GM23338 (cell line): ENCODE results near the gene OR4F17. TPM values are rescaled to one million over a fixed set of nuclear protein-coding genes. Genes with fewer than 3 reads are reported as not detected.
"Not testable (repeated sequence)": the region's sequence is repeated elsewhere in the genome, so short reads cannot be mapped to it uniquely, and the experiment has no call there.

Source experiments
- ATAC-seq: fragments of 200-7000 bp; cut with Tn5 transposase; 3 replicates; pipeline ENCODE4 v1.9.1; 2020
- DNase-seq: peaks from one replicate; pipeline ENCODE4 v3.0.0-alpha.2; 2015; ENCODE audit warnings: low spot score
- H2AFZ ChIP-seq: fragments of 200-600 bp; sonication (generic); 2 replicates; pipeline ENCODE4 v1.8.0; 2016; ENCODE audit warnings: antibody characterized with exemption, mild to moderate bottlenecking, moderate library complexity
- H3F3A ChIP-seq: fragments of 200-600 bp; sonication (generic); replicated peaks from 2 replicates; pipeline ENCODE4 v1.8.0; 2017; ENCODE audit warnings: antibody characterized with exemption, mixed run types, low read depth
- H3K27ac ChIP-seq: fragments of 200-600 bp; sonication (generic); 2 replicates; pipeline ENCODE4 v1.6.1; 2016; ENCODE audit warnings: low read depth
- H3K27me3 ChIP-seq: fragments of 200-600 bp; sonication (generic); 2 replicates; pipeline ENCODE4 v1.8.0; 2016; ENCODE audit warnings: mild to moderate bottlenecking, mixed run types, moderate library complexity; ENCODE audit not compliant: insufficient read depth
- H3K36me3 ChIP-seq: fragments of 200-600 bp; sonication (generic); 2 replicates; pipeline ENCODE4 v1.8.0; 2016; ENCODE audit warnings: mild to moderate bottlenecking; ENCODE audit not compliant: insufficient read depth
- H3K4me1 ChIP-seq: fragments of 200-600 bp; sonication (generic); 2 replicates; pipeline ENCODE4 v1.8.0; 2016; ENCODE audit warnings: mild to moderate bottlenecking, moderate library complexity; ENCODE audit not compliant: insufficient read depth
- H3K4me2 ChIP-seq: fragments of 200-600 bp; sonication (generic); 2 replicates; pipeline ENCODE4 v1.7.1; 2017; ENCODE audit warnings: mixed run types
- H3K4me3 ChIP-seq: fragments of 200-600 bp; sonication (generic); 2 replicates; pipeline ENCODE4 v1.6.1; 2016; ENCODE audit warnings: mixed run types
- H3K79me2 ChIP-seq: fragments of 200-600 bp; sonication (generic); replicated peaks from 2 replicates; pipeline ENCODE4 v1.8.0; 2017; ENCODE audit warnings: mild to moderate bottlenecking; ENCODE audit not compliant: insufficient read depth
- H3K9me2 ChIP-seq: fragments of 200-600 bp; sonication (generic); 2 replicates; pipeline ENCODE4 v1.8.0; 2017; ENCODE audit not compliant: insufficient read depth
- H4K20me1 ChIP-seq: fragments of 200-600 bp; sonication (generic); replicated peaks from 2 replicates; pipeline ENCODE4 v1.8.0; 2017; ENCODE audit warnings: mild to moderate bottlenecking; ENCODE audit not compliant: insufficient read depth
- H3K27ac Mint-ChIP-seq: 2 replicates; pipeline ENCODE4 v1.8.0; 2020; ENCODE audit warnings: inconsistent platforms, mild to moderate bottlenecking, moderate library complexity, mixed read lengths
- H3K27me3 Mint-ChIP-seq: 3 replicates; pipeline ENCODE4 v1.8.0; 2022; ENCODE audit warnings: low read depth, mild to moderate bottlenecking, moderate library complexity, mixed read lengths, inconsistent platforms; ENCODE audit not compliant: insufficient read depth, poor library complexity
- H3K36me3 Mint-ChIP-seq: 3 replicates; pipeline ENCODE4 v1.8.0; 2021; ENCODE audit warnings: low read depth, mild to moderate bottlenecking, inconsistent platforms, moderate library complexity, mixed read lengths
- H3K4me1 Mint-ChIP-seq: 3 replicates; pipeline ENCODE4 v1.8.0; 2020; ENCODE audit warnings: mild to moderate bottlenecking, inconsistent platforms, mixed read lengths
- H3K4me3 Mint-ChIP-seq: 3 replicates; pipeline ENCODE4 v1.8.0; 2021; ENCODE audit warnings: moderate library complexity, mild to moderate bottlenecking, inconsistent platforms, mixed read lengths
- H3K9me3 Mint-ChIP-seq: 3 replicates; pipeline ENCODE4 v1.8.0; 2020; ENCODE audit warnings: moderate library complexity, mild to moderate bottlenecking, inconsistent platforms, mixed read lengths
- long read RNA-seq: library from polyadenylated mRNA; unstranded; transcript quantifications from one replicate; pipeline ENCODE4 v2.0.0, GENCODE V29; 2020; ENCODE audit not compliant: unreplicated experiment
- polyA plus RNA-seq: library from polyadenylated mRNA; unstranded; fragments of >200 nt; fragmentation: Nextera tagmentation; extraction: Ambion mirVana; gene quantifications from 2 replicates; pipeline ENCODE4 v1.2.1, GENCODE V29; 2016
- total RNA-seq: library from RNA; depleted of rRNA; stranded (reverse); fragments of >200 nt; shearing (Covaris generic); gene quantifications from 2 replicates; pipeline ENCODE4 v1.2.3, GENCODE V29; 2014; rRNA removed

The OR4F17 gene, protein sequence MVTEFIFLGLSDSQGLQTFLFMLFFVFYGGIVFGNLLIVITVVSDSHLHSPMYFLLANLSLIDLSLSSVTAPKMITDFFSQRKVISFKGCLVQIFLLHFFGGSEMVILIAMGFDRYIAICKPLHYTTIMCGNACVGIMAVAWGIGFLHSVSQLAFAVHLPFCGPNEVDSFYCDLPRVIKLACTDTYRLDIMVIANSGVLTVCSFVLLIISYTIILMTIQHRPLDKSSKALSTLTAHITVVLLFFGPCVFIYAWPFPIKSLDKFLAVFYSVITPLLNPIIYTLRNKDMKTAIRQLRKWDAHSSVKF
- total RNA-seq (not detected in 2 replicates), polyA plus RNA-seq (0.36 TPM in 1 of 2 replicates, not detected in the other)
- long read RNA-seq, result 0 reads

DNA sequence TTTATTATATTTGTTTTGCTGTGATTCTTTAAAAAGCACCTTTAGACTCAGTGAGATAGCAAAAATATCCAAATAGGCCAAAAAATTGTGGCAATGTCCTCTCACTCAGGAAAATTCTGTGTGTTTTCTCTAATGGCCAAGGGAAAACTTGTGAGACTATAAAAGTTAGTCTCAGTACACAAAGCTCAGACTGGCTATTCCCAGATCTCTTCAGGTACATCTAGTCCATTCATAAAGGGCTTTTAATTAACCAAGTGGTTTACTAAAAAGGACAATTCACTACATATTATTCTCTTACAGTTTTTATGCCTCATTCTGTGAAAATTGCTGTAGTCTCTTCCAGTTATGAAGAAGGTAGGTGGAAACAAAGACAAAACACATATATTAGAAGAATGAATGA is at the start of gene OR4F17:
OR4F17 (plus strand) TSS at position 301 of the 400 bp plus-strand sequence. CDS start 3,575 bp downstream, outside the sequence.
- not testable (repeated sequence) for DNase-seq, H3K27ac ChIP-seq, H4K20me1 ChIP-seq, H3K27ac Mint-ChIP-seq, H3K4me3 ChIP-seq, H3K36me3 ChIP-seq, H3K36me3 Mint-ChIP-seq, H2AFZ ChIP-seq, ATAC-seq, H3K9me2 ChIP-seq, H3K4me3 Mint-ChIP-seq, H3F3A ChIP-seq, H3K9me3 Mint-ChIP-seq, H3K4me2 ChIP-seq, H3K4me1 ChIP-seq, H3K79me2 ChIP-seq, H3K27me3 ChIP-seq, H3K27me3 Mint-ChIP-seq, H3K4me1 Mint-ChIP-seq

- H3K4me3 ChIP-seq, DNase-seq, H3K4me3 Mint-ChIP-seq, H3K79me2 ChIP-seq, H3K4me1 Mint-ChIP-seq, H2AFZ ChIP-seq, H3K4me2 ChIP-seq, H3F3A ChIP-seq, H3K27me3 Mint-ChIP-seq, H3K4me1 ChIP-seq, H3K27ac ChIP-seq, ATAC-seq, H3K9me3 Mint-ChIP-seq, H3K27me3 ChIP-seq, H3K36me3 ChIP-seq, H3K36me3 Mint-ChIP-seq, H4K20me1 ChIP-seq, H3K27ac Mint-ChIP-seq, H3K9me2 ChIP-seq: not testable (repeated sequence)
Observed at GRCh38 chr19:70793-71192, 36.1 kb upstream of the OR4F17 start.

DNA sequence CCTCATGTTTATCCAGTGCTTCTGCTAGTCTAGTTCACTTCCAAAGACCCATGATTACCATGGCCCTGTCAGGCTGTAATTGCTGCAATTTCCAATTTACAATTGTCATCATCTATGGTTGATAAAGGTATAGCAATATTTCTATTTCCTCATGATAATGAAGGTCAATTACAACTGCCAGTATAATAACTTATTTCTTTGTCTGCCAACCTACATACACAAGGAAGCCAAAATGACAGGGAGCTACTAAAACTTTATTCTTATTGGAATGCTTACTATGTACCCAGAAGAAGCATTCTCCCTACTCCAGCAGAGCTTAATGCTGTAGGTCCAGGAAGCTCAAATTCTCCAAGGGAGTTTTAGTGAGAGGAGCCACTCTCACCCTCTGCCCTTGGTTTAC is 24.0 kb upstream of the OR4F17 start:
- not testable (repeated sequence) for H3K4me3 Mint-ChIP-seq, H3K4me3 ChIP-seq, H3K79me2 ChIP-seq, H3F3A ChIP-seq, H3K9me2 ChIP-seq, H3K36me3 ChIP-seq, H3K27ac Mint-ChIP-seq, H3K4me1 ChIP-seq, H3K4me2 ChIP-seq, ATAC-seq, H3K27ac ChIP-seq, H3K9me3 Mint-ChIP-seq, H4K20me1 ChIP-seq, H3K27me3 Mint-ChIP-seq, DNase-seq, H3K36me3 Mint-ChIP-seq, H2AFZ ChIP-seq, H3K4me1 Mint-ChIP-seq, H3K27me3 ChIP-seq

GRCh38 chr19:83626-84025 is 23.3 kb upstream of the OR4F17 start:
- H3K4me1 Mint-ChIP-seq, H3K27me3 ChIP-seq, H2AFZ ChIP-seq, H3K9me2 ChIP-seq, H4K20me1 ChIP-seq, H3K4me3 Mint-ChIP-seq, H3K27me3 Mint-ChIP-seq, H3K27ac ChIP-seq, H3K4me1 ChIP-seq, H3K36me3 Mint-ChIP-seq, H3K9me3 Mint-ChIP-seq, H3K36me3 ChIP-seq, H3K27ac Mint-ChIP-seq, DNase-seq, H3K79me2 ChIP-seq, H3K4me3 ChIP-seq, H3F3A ChIP-seq, H3K4me2 ChIP-seq, ATAC-seq: not testable (repeated sequence)

- H2AFZ ChIP-seq, H4K20me1 ChIP-seq, H3K4me1 Mint-ChIP-seq, H3K4me3 Mint-ChIP-seq, H3K79me2 ChIP-seq, H3K36me3 Mint-ChIP-seq, H3K27me3 Mint-ChIP-seq, H3K9me3 Mint-ChIP-seq, H3K4me2 ChIP-seq, H3F3A ChIP-seq, DNase-seq, H3K27me3 ChIP-seq, ATAC-seq, H3K27ac ChIP-seq, H3K4me3 ChIP-seq, H3K4me1 ChIP-seq, H3K27ac Mint-ChIP-seq, H3K36me3 ChIP-seq, H3K9me2 ChIP-seq: not testable (repeated sequence)
Observed at GRCh38 chr19:90678-91077, 16.2 kb upstream of the OR4F17 start.

DNA sequence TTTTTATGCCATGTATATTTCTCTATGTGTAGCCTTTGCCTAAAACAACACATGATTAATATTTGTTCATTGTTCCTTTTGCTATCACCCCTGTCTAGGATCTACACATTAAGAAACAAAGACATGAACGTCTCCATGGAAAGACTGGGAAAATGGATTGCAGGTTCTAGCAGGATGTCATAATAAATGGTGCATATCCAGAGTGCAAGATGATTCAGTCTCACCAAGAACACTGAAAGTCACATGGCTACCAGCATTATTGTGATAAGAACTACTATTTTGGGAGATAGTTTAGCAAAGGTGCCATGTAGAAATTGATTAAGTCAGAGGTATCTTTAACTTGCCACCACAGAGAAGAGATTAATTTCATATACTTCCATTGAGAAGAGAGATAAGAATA is 12.1 kb upstream of the OR4F17 start:
- DNase-seq, H3K27ac ChIP-seq, H3K4me1 Mint-ChIP-seq, H3K36me3 ChIP-seq, H3K36me3 Mint-ChIP-seq, H3K27ac Mint-ChIP-seq, H3K27me3 Mint-ChIP-seq, H3K4me1 ChIP-seq, H3K79me2 ChIP-seq, ATAC-seq, H3K4me3 Mint-ChIP-seq, H2AFZ ChIP-seq, H3F3A ChIP-seq, H3K27me3 ChIP-seq, H3K9me2 ChIP-seq, H3K9me3 Mint-ChIP-seq, H3K4me2 ChIP-seq, H4K20me1 ChIP-seq, H3K4me3 ChIP-seq: not testable (repeated sequence)

DNA sequence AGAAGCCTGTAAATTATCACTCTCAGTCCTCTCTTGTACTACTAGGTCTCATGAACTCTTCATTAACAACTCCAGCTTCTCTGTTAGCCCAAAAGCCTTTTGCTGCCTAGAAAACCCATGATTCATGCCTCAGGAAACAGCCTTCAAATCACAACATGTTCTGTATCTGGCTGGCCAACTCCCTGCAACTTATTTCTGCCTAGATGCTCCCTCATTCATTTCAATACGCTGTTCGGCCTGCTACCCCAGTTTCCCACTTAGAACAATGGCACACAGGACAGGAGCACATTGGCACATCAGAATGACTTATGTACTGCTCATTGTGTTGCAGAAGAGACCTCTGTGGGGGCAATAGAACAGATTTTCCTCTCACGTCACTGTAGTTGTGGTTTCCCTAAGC is 9.3 kb upstream of the OR4F17 start:
- H3K36me3 Mint-ChIP-seq, H3K79me2 ChIP-seq, H3K27me3 ChIP-seq, H3K27me3 Mint-ChIP-seq, H3K9me2 ChIP-seq, H3K4me1 Mint-ChIP-seq, H3K27ac ChIP-seq, H3K36me3 ChIP-seq, DNase-seq, H3K9me3 Mint-ChIP-seq, H3K4me1 ChIP-seq, H2AFZ ChIP-seq, H3K4me3 Mint-ChIP-seq, H3F3A ChIP-seq, H3K4me2 ChIP-seq, H3K27ac Mint-ChIP-seq, H3K4me3 ChIP-seq, H4K20me1 ChIP-seq: not testable (repeated sequence)
- ATAC-seq, result peak; percentile 34; the same call in 2 of the 3 replicates
